Endothelial cell (in vitro differentiated cells): Measurements from ENCODE around the gene CLDN9. TPM values are rescaled to one million over a fixed set of nuclear protein-coding genes. Genes with fewer than 3 reads are reported as not detected.

Experiments used
- DNase-seq: peaks from one replicate; pipeline ENCODE4 v3.0.0; 2021; ENCODE audit warnings: low spot score
- H3K27ac Mint-ChIP-seq: one replicate; pipeline ENCODE4 v1.8.0; 2021; ENCODE audit warnings: mixed read lengths, inconsistent platforms; ENCODE audit not compliant: unreplicated experiment
- H3K27me3 Mint-ChIP-seq: one replicate; pipeline ENCODE4 v1.8.0; 2021; ENCODE audit warnings: mild to moderate bottlenecking, moderate library complexity, mixed read lengths, inconsistent platforms; ENCODE audit not compliant: unreplicated experiment
- H3K36me3 Mint-ChIP-seq: one replicate; pipeline ENCODE4 v1.8.0; 2021; ENCODE audit warnings: mild to moderate bottlenecking, low read depth, mixed read lengths, inconsistent platforms; ENCODE audit not compliant: unreplicated experiment
- H3K4me1 Mint-ChIP-seq: one replicate; pipeline ENCODE4 v1.8.0; 2021; ENCODE audit warnings: mild to moderate bottlenecking, mixed read lengths, inconsistent platforms; ENCODE audit not compliant: unreplicated experiment
- H3K4me3 Mint-ChIP-seq: one replicate; pipeline ENCODE4 v1.8.0; 2021; ENCODE audit warnings: mild to moderate bottlenecking, mixed read lengths, inconsistent platforms; ENCODE audit not compliant: unreplicated experiment
- H3K9me3 Mint-ChIP-seq: one replicate; pipeline ENCODE4 v1.8.0; 2021; ENCODE audit warnings: mixed read lengths, inconsistent platforms; ENCODE audit not compliant: unreplicated experiment
- CTCF ChIP-seq: fragments of 200-600 bp; sonication (generic); IDR thresholded peaks from one replicate; pipeline ENCODE4 v1.5.0; 2021; ENCODE audit warnings: antibody characterized with exemption; ENCODE audit not compliant: unreplicated experiment
- total RNA-seq: library from RNA; stranded (reverse); fragmentation: NEBNext Ultra II Directional; extraction: Animal tissue kit (Norgen Biotek cat#: 25700); gene quantifications from one replicate; pipeline ENCODE4 v1.2.1, GENCODE V29; 2021; ENCODE audit not compliant: unreplicated experiment

Gene CLDN9
- total RNA-seq, 1 donor from 2014 or later, result not detected

GRCh38 chr16:3046641-3047386 is 34.1 kb downstream of the CLDN9 start:
- H3K36me3 Mint-ChIP-seq, result peaks cover 7% of the 10 kb centered on the region
- peaks cover 8% of the 10 kb centered on the region for H3K4me1 Mint-ChIP-seq
- peak overlapping the region; percentile 78 for H3K4me3 Mint-ChIP-seq
- H3K9me3 Mint-ChIP-seq, result no peaks in the 10 kb centered on the region
- H3K27ac Mint-ChIP-seq, result no peak overlapping the region
- no peak for TF ChIP-seq CTCF
- no peak for DNase-seq
- H3K27me3 Mint-ChIP-seq, result peaks cover 22% of the 10 kb centered on the region

- Mint-ChIP-seq H3K9me3 (no peaks in the 10 kb centered on the region), H3K4me3 (no peak overlapping the region), H3K27ac (no peak overlapping the region), H3K36me3 (peaks cover 11% of the 10 kb centered on the region), H3K27me3 (peaks cover 22% of the 10 kb centered on the region), H3K4me1 (peaks cover 8% of the 10 kb centered on the region)
- TF ChIP-seq CTCF, result no peak
- no peak for DNase-seq
Observed at GRCh38 chr16:3047387-3047720, 34.6 kb downstream of the CLDN9 start.

GRCh38 chr16:3049921-3050481 is 37.3 kb downstream of the CLDN9 start:
- H3K36me3 Mint-ChIP-seq, result peaks cover 24% of the 10 kb centered on the region
- DNase-seq, result no peak
- H3K4me3 Mint-ChIP-seq, result no peak overlapping the region
- H3K27ac Mint-ChIP-seq, result no peak overlapping the region
- TF ChIP-seq CTCF, result no peak
- H3K9me3 Mint-ChIP-seq, result no peaks in the 10 kb centered on the region
- peaks cover 18% of the 10 kb centered on the region for H3K27me3 Mint-ChIP-seq
- H3K4me1 Mint-ChIP-seq, result peaks cover 9% of the 10 kb centered on the region

GRCh38 chr16:3050487-3050886 is 37.8 kb downstream of the CLDN9 start:
- Mint-ChIP-seq H3K4me3 (no peak overlapping the region), H3K36me3 (peaks cover 28% of the 10 kb centered on the region), H3K27ac (no peak overlapping the region), H3K9me3 (no peaks in the 10 kb centered on the region), H3K4me1 (peaks cover 7% of the 10 kb centered on the region), H3K27me3 (peaks cover 16% of the 10 kb centered on the region)
- no peak for TF ChIP-seq CTCF
- no peak for DNase-seq

- Mint-ChIP-seq H3K27ac (no peak overlapping the region), H3K9me3 (no peaks in the 10 kb centered on the region), H3K4me3 (no peak overlapping the region), H3K36me3 (peaks cover 28% of the 10 kb centered on the region), H3K27me3 (peaks cover 18% of the 10 kb centered on the region), H3K4me1 (peaks cover 7% of the 10 kb centered on the region)
- TF ChIP-seq CTCF, result no peak
- no peak for DNase-seq
Observed at GRCh38 chr16:3051009-3051408, 38.3 kb downstream of the CLDN9 start.
